Thymus (tissue), 11 donors: ENCODE results near the gene CARD11. TPM values are rescaled to one million over a fixed set of nuclear protein-coding genes. Genes with fewer than 3 reads are reported as not detected.

Source experiments
- DNase-seq, 9 donors: peaks; one replicate each; pipeline ENCODE4 v3.0.0-alpha.2; 2013; ENCODE audit warnings: low spot score in 9 of 9, low read depth in 6 of 9, missing footprints in 1 of 9
- H3K27ac ChIP-seq, 2 donors: one replicate each; pipeline ENCODE4 v1.5.1; 2013; ENCODE audit warnings: control low read depth in 1 of 2, low read depth in 1 of 2, low read length in 1 of 2, mild to moderate bottlenecking in 1 of 2, moderate library complexity in 1 of 2
- H3K27me3 ChIP-seq, 2 donors: one replicate each; pipeline ENCODE4 v1.5.1; 2013; ENCODE audit warnings: low read length in 1 of 2; ENCODE audit not compliant: control insufficient read depth in 2 of 2, insufficient read depth in 1 of 2
- H3K36me3 ChIP-seq, 2 donors: one replicate each; pipeline ENCODE4 v1.5.1; 2013; ENCODE audit warnings: low read length in 1 of 2, mild to moderate bottlenecking in 1 of 2, moderate library complexity in 1 of 2; ENCODE audit not compliant: control insufficient read depth in 2 of 2, insufficient read depth in 2 of 2
- H3K4me1 ChIP-seq, 2 donors: one replicate each; pipeline ENCODE4 v1.5.1; 2013; ENCODE audit warnings: low read length in 2 of 2; ENCODE audit not compliant: control insufficient read depth in 2 of 2, insufficient read depth in 2 of 2
- H3K4me3 ChIP-seq, 2 donors: one replicate each; pipeline ENCODE4 v1.5.1; 2013; ENCODE audit warnings: low read length in 2 of 2, control low read depth in 1 of 2, mild to moderate bottlenecking in 1 of 2
- H3K9me3 ChIP-seq, 2 donors: one replicate each; pipeline ENCODE4 v1.5.1; 2013; ENCODE audit warnings: low read length in 1 of 2, mild to moderate bottlenecking in 1 of 2; ENCODE audit not compliant: control insufficient read depth in 2 of 2, insufficient read depth in 1 of 2
- WGBS: extraction: QIAGEN DNeasy Blood & Tissue Kit; methylation state at CpG from one replicate; pipeline ENCODE4 v1.1.7; 2013; 5-methylcytosine and 5-hydroxymethylcytosine counted together
- polyA plus RNA-seq: library from polyadenylated mRNA; stranded (reverse); fragments of 200-250 nt; gene quantifications from one replicate; pipeline ENCODE4 v1.2.3, GENCODE V29; 2013
- total RNA-seq: library from RNA; stranded (reverse); fragments of 120-200 nt; gene quantifications from one replicate; pipeline ENCODE4 v1.2.4, GENCODE V29; 2013
- donor health status: healthy.

The CARD11 gene
- total and polyA plus RNA-seq, 2 donors: 7.2 to 19.4 TPM

- Histone ChIP-seq H3K4me3 (no peak overlapping the region), H3K27ac (no peak overlapping the region), H3K27me3 (no peaks in the 10 kb centered on the region), H3K36me3 (no peaks in the 10 kb centered on the region), H3K4me1 (peaks cover 3 to 48% of the 10 kb centered on the region in 2 donors), H3K9me3 (peaks cover 0 to 3% of the 10 kb centered on the region in 2 donors)
- WGBS: 92% methylated on average over 2 of the region's 2 CpGs
- DNase-seq: no peak
Measured at GRCh38 chr7:3067606-3068380, 24.1 kb upstream of the CARD11 start.

- no peak for DNase-seq
- WGBS: 74% methylated on average over 3 of the region's 3 CpGs
- Histone ChIP-seq H3K27ac (no peak overlapping the region), H3K4me3 (no peak overlapping the region), H3K9me3 (peaks cover 0 to 3% of the 10 kb centered on the region in 2 donors), H3K4me1 (peaks cover 3 to 50% of the 10 kb centered on the region in 2 donors), H3K36me3 (no peaks in the 10 kb centered on the region), H3K27me3 (no peaks in the 10 kb centered on the region)
Measured at GRCh38 chr7:3067193-3067592, 23.5 kb upstream of the CARD11 start.

GRCh38 chr7:3066506-3066905 is 22.8 kb upstream of the CARD11 start:
- H3K4me1 ChIP-seq: peaks cover 3 to 50% of the 10 kb centered on the region in 2 donors

GRCh38 chr7:3065724-3066143 is 22.1 kb upstream of the CARD11 start:
- peaks cover 0 to 3% of the 10 kb centered on the region in 2 donors for H3K9me3 ChIP-seq
- 71% methylated on average over 11 of the region's 11 CpGs for WGBS
- no peak overlapping the region for H3K4me3 ChIP-seq
- peak in 5 of 9 donors; percentile 19 to 52 (median 38) for DNase-seq
- H3K36me3 ChIP-seq: no peaks in the 10 kb centered on the region
- H3K27me3 ChIP-seq: no peaks in the 10 kb centered on the region
- H3K4me1 ChIP-seq: peaks cover 3 to 50% of the 10 kb centered on the region in 2 donors
- H3K27ac ChIP-seq: peak overlapping the region in 1 of 2 donors; percentile 57

More at GRCh38 chr7:3066506-3066905, 22.8 kb upstream of the CARD11 start:
- no peak for DNase-seq
- peaks cover 0 to 3% of the 10 kb centered on the region in 2 donors for H3K9me3 ChIP-seq
- 98% methylated on average over 1 of the region's 1 CpG for WGBS
- H3K4me3 ChIP-seq: no peak overlapping the region
- H3K27ac ChIP-seq: no peak overlapping the region
- H3K36me3 ChIP-seq: no peaks in the 10 kb centered on the region
- H3K27me3 ChIP-seq: no peaks in the 10 kb centered on the region

- peaks cover 0 to 3% of the 10 kb centered on the region in 2 donors for H3K9me3 ChIP-seq
- H3K4me3 ChIP-seq: no peak overlapping the region
- 93% methylated on average over 5 of the region's 5 CpGs for WGBS
- H3K36me3 ChIP-seq: no peaks in the 10 kb centered on the region
- DNase-seq: no peak
- H3K4me1 ChIP-seq: peaks cover 3 to 43% of the 10 kb centered on the region in 2 donors
- no peaks in the 10 kb centered on the region for H3K27me3 ChIP-seq
- no peak overlapping the region for H3K27ac ChIP-seq
Measured at GRCh38 chr7:3064067-3064466, 20.4 kb upstream of the CARD11 start.

GRCh38 chr7:3063016-3063753 is 19.5 kb upstream of the CARD11 start:
- WGBS: 55% methylated on average over 7 of the region's 7 CpGs
- Histone ChIP-seq H3K4me3 (no peak overlapping the region), H3K27ac (peak overlapping the region; percentile 58 to 64), H3K36me3 (no peaks in the 10 kb centered on the region), H3K4me1 (peaks cover 3 to 42% of the 10 kb centered on the region in 2 donors), H3K9me3 (peaks cover 0 to 3% of the 10 kb centered on the region in 2 donors), H3K27me3 (no peaks in the 10 kb centered on the region)
- DNase-seq: peak in 5 of 9 donors; percentile 21 to 71 (median 41)

GRCh38 chr7:3057066-3057420 is 13.4 kb upstream of the CARD11 start:
- no peak overlapping the region for H3K27ac ChIP-seq
- no peak for DNase-seq
- no peaks in the 10 kb centered on the region for H3K4me1 ChIP-seq
- H3K27me3 ChIP-seq: no peaks in the 10 kb centered on the region
- no peak overlapping the region for H3K4me3 ChIP-seq
- 93% methylated on average over 9 of the region's 9 CpGs for WGBS
- H3K36me3 ChIP-seq: no peaks in the 10 kb centered on the region
- no peaks in the 10 kb centered on the region for H3K9me3 ChIP-seq

- Histone ChIP-seq H3K27ac (no peak overlapping the region), H3K4me1 (no peaks in the 10 kb centered on the region), H3K4me3 (no peak overlapping the region), H3K36me3 (no peaks in the 10 kb centered on the region), H3K27me3 (no peaks in the 10 kb centered on the region), H3K9me3 (no peaks in the 10 kb centered on the region)
- no peak for DNase-seq
- WGBS: 93% methylated on average over 24 of the region's 24 CpGs
Measured at GRCh38 chr7:3056234-3057065, 12.8 kb upstream of the CARD11 start.
